OCI-LY3 (cell line): Measurements from ENCODE around the gene MRPS18B.
"Not testable (repeated sequence)": the region's sequence is repeated elsewhere in the genome, so short reads cannot be mapped to it uniquely, and the experiment has no call there.

ENCODE experiments used
- H2AFZ ChIP-seq: fragments of 200-600, 300-600 bp; shearing (Covaris generic); 2 replicates; pipeline ENCODE4 v1.6.0; 2014; ENCODE audit warnings: antibody characterized with exemption, low read depth, low read length
- H3K27ac ChIP-seq: fragments of 200-600, 300-600 bp; sonication (generic); 2 replicates; pipeline ENCODE4 v1.5.1; 2014; ENCODE audit warnings: mild to moderate bottlenecking, low read length, moderate library complexity, mixed read lengths
- H3K27me3 ChIP-seq: fragments of 200-600, 300-600 bp; sonication (generic); 2 replicates; pipeline ENCODE4 v1.6.1; 2014; ENCODE audit warnings: low read depth, low read length, mixed read lengths
- H3K36me3 ChIP-seq: fragments of 200-600, 300-600 bp; sonication (generic); replicated peaks from 2 replicates; pipeline ENCODE3; 2014; ENCODE audit warnings: low read depth, low read length, mixed read lengths
- H3K4me1 ChIP-seq: fragments of 300-600, 200-600 bp; sonication (generic); 2 replicates; pipeline ENCODE4 v1.6.1; 2014; ENCODE audit warnings: low read length, mixed read lengths
- H3K4me2 ChIP-seq: fragments of 200-600, 300-600 bp; sonication (generic); 2 replicates; pipeline ENCODE4 v1.6.1; 2014; ENCODE audit warnings: low read length, mixed read lengths
- H3K4me3 ChIP-seq: fragments of 300-600, 200-600 bp; sonication (generic); 2 replicates; pipeline ENCODE4 v1.5.1; 2014; ENCODE audit warnings: antibody characterized with exemption, mild to moderate bottlenecking, low read length, moderate library complexity
- H3K79me2 ChIP-seq: fragments of 300-600, 200-600 bp; shearing (Covaris generic); 2 replicates; pipeline ENCODE4 v1.6.1; 2014; ENCODE audit warnings: mild to moderate bottlenecking, low read length, mixed read lengths
- H3K9ac ChIP-seq: fragments of 300-600, 200-600 bp; shearing (Covaris generic); 2 replicates; pipeline ENCODE4 v1.6.0; 2014; ENCODE audit warnings: mild to moderate bottlenecking, low read length, moderate library complexity
- H3K9me3 ChIP-seq: fragments of 200-600, 300-600 bp; shearing (Covaris generic); 2 replicates; pipeline ENCODE4 v1.6.1; 2014; ENCODE audit warnings: low read length, mixed read lengths; ENCODE audit not compliant: insufficient read depth
- H4K20me1 ChIP-seq: fragments of 200-600, 300-600 bp; sonication (generic); 2 replicates; pipeline ENCODE4 v1.6.1; 2016; ENCODE audit warnings: low read length, mixed read lengths; ENCODE audit not compliant: insufficient read depth
- EZH2phosphoT487 ChIP-seq: fragments of 200-600 bp; shearing (Covaris generic); IDR thresholded peaks from 2 replicates; pipeline ENCODE4 v1.6.1; 2018; ENCODE audit warnings: antibody characterized with exemption, mixed run types, low read depth
- TF ChIP-seq, protein P1 (sequence below): fragments of 200-600, 300-600 bp; sonication (generic); IDR thresholded peaks from 2 replicates; pipeline ENCODE4 v1.5.1; 2014; ENCODE audit warnings: antibody characterized with exemption, low read length, low read depth

Gene MRPS18B

GRCh38 chr6:30664994-30665767 lies 47.5 kb downstream of the MRPS18B start:
- Histone ChIP-seq H2AFZ (no peak overlapping the region), H3K27ac (no peak overlapping the region), H3K79me2 (no peaks in the 10 kb centered on the region), H3K9ac (no peak overlapping the region), H3K27me3 (no peaks in the 10 kb centered on the region), H3K4me3 (no peak overlapping the region), H3K9me3 (no peaks in the 10 kb centered on the region), H4K20me1 (no peaks in the 10 kb centered on the region), H3K4me1 (no peaks in the 10 kb centered on the region), H3K36me3 (peaks cover 8% of the 10 kb centered on the region), H3K4me2 (no peak overlapping the region)
- TF ChIP-seq, protein P1, sequence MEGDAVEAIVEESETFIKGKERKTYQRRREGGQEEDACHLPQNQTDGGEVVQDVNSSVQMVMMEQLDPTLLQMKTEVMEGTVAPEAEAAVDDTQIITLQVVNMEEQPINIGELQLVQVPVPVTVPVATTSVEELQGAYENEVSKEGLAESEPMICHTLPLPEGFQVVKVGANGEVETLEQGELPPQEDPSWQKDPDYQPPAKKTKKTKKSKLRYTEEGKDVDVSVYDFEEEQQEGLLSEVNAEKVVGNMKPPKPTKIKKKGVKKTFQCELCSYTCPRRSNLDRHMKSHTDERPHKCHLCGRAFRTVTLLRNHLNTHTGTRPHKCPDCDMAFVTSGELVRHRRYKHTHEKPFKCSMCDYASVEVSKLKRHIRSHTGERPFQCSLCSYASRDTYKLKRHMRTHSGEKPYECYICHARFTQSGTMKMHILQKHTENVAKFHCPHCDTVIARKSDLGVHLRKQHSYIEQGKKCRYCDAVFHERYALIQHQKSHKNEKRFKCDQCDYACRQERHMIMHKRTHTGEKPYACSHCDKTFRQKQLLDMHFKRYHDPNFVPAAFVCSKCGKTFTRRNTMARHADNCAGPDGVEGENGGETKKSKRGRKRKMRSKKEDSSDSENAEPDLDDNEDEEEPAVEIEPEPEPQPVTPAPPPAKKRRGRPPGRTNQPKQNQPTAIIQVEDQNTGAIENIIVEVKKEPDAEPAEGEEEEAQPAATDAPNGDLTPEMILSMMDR, result no peak
- no peak for TF ChIP-seq EZH2phosphoT487

DNA sequence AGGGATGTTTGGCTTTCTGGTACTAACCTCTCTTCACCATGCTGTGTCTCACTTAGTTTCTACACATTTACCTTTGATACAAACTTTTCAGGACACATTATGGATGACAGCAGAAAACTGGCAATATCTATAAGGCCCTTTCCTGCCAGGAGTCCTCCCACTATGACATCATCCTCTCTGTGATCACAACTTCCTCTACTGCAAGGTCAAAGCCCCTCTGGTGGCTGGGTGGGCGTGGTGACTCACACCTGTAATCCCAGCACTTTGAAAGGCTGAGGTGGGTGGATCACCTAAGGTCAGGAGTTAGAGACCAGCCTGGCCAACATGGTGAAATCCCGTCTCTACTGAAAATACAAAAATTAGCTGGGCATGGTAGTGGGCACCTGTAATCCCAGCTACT lies 48.7 kb downstream of the MRPS18B start:
- not testable (repeated sequence) for H3K9me3 ChIP-seq, H3K4me2 ChIP-seq, H3K9ac ChIP-seq, H3K27ac ChIP-seq, H3K27me3 ChIP-seq, H2AFZ ChIP-seq, H3K4me1 ChIP-seq, H3K36me3 ChIP-seq, H3K4me3 ChIP-seq, H3K79me2 ChIP-seq, H4K20me1 ChIP-seq

DNA sequence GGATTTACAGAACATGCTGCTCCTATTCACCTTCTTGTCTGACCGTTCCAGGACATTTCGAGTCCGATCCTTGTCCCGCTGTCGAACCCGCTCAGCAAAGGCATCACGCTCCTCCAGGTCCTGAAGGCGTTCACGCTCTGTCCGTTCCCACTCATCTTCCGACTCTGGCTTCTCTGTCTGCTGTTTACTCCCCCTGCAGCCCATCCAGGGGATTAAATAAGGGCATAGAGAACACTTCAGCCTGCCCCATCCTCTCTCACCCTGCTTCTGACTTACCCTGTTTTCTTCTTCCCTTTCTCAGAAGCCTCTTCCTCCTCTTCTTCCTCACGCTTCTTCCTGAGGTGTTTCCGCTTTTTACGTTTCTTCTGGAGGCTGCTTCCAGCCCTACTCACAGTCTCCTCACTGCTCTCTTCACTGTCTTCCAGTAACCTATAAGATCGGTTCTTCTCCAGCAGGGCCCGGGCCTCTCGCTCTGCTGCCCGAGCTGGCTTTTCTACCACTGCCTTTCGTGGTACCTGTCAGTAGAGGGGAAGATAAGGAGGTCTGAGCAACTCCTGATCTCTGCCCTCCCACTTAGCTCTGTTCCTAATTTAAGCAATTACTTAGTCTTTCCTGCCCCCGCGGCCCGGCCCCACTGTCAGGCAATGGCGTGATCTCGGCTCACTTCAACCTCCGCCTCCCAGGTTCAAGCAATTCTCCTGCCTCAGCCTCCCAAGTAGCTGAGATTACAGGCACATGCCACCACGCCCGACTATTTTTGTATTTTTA lies 53.3 kb downstream of the MRPS18B start:
- Histone ChIP-seq H3K4me2 (no peak overlapping the region), H3K36me3 (peaks cover 2% of the 10 kb centered on the region)

DNA sequence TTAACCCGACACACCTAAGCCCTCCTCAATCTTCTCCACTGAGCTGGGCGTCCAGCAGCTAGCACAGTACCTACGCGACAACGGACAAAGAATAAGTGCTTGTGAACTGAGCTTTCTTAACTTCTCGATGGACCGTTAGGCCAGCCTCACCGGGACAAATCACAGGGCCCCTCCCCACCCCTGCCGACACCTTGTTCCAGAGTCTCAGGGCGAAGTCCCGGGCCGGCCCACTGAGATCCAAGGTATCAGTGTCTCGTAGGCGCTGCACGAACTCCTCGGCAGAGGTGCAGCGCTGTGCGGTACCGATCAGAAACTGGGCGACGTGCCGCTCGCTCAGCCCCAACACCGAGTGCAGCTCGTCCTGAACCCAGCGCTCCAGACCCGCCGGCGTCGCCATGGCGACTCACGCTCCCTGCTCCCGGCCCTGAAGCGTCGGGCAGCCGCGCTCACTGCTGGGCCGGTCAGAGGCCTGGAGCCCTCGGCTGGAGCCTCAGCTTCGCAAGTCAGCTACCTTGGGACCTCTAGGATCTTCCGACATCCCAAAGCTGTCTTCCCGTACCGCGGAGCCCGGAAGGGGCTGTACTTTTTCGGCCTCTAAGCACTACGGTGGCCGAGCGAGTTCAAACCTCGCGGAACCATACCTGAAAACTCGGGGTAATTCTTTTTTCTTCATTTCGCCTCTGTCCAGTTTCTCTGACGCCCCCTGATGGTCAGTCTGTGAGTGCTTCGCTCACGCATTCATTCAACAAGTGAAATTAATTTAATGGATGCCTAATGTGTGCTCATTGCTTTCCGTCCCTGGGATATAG lies 55.0 kb downstream of the MRPS18B start, which contains the start of gene DHX16:
Gene DHX16 (minus strand): TSS at position 562 of the 809 bp plus-strand sequence. CDS start 165 bp downstream, at position 397.
- TF ChIP-seq, protein P1, result peak; percentile 69
- TF ChIP-seq EZH2phosphoT487, result no peak
- peak within 1 kb of the TSS; percentile 60 for H2AFZ ChIP-seq
- H3K27ac ChIP-seq, result no peak within 1 kb of the TSS
- H3K36me3 ChIP-seq, result peaks cover 7% of the 10 kb centered on the region
- no peaks in the 10 kb centered on the region for H3K9me3 ChIP-seq
- H3K9ac ChIP-seq, result peak within 1 kb of the TSS; percentile 65
- H3K79me2 ChIP-seq, result peaks cover 14% of the 10 kb centered on the region
- H3K27me3 ChIP-seq, result no peaks in the 10 kb centered on the region
- H4K20me1 ChIP-seq, result no peaks in the 10 kb centered on the region
- H3K4me1 ChIP-seq, result 0 out of 2 replicates have a peak, but pooled peaks cover 3% of the 10 kb centered on the region
- peak within 1 kb of the TSS; percentile 69 for H3K4me2 ChIP-seq
- peak within 1 kb of the TSS; percentile 94 for H3K4me3 ChIP-seq

More for the DNA sequence above, 53.3 kb downstream of the MRPS18B start:
- TF ChIP-seq, protein P1, result no peak
- TF ChIP-seq EZH2phosphoT487, result no peak
- Histone ChIP-seq H3K9me3 (no peaks in the 10 kb centered on the region), H3K27me3 (no peaks in the 10 kb centered on the region), H2AFZ (no peak overlapping the region), H3K79me2 (peaks cover 14% of the 10 kb centered on the region), H3K9ac (no peak overlapping the region), H4K20me1 (no peaks in the 10 kb centered on the region), H3K4me1 (0 out of 2 replicates have a peak, but pooled peaks cover 3% of the 10 kb centered on the region), H3K4me3 (no peak overlapping the region), H3K27ac (no peak overlapping the region)
